Bronchial epithelial cell (primary cell): ENCODE measurements around the gene TRIM3. TPM values are rescaled to one million over a fixed set of nuclear protein-coding genes. Genes with fewer than 3 reads are reported as not detected.

Experiments
- DNase-seq: peaks from one replicate; pipeline ENCODE4 v3.0.0-alpha.2; 2010; ENCODE audit warnings: low read depth
- FAIRE-seq: peaks from 2 replicates; lab custom pipeline; 2011; peaks lifted over from hg19 to GRCh38; lab: Jason Lieb, UNC
- H3K27me3 ChIP-seq: 2 replicates; pipeline ENCODE4 v1.5.1; 2011; ENCODE audit warnings: low read length; ENCODE audit not compliant: control insufficient read depth, insufficient read depth
- H3K36me3 ChIP-seq: 2 replicates; pipeline ENCODE4 v1.5.1; 2011; ENCODE audit warnings: low read length; ENCODE audit not compliant: control insufficient read depth, insufficient read depth
- H3K4me3 ChIP-seq: 2 replicates; pipeline ENCODE4 v1.5.1; 2011; ENCODE audit warnings: mild to moderate bottlenecking, low read depth, low read length, control low read depth
- CTCF ChIP-seq: IDR thresholded peaks from 2 replicates; pipeline ENCODE4 v1.5.1; 2011; ENCODE audit warnings: mild to moderate bottlenecking, moderate library complexity, low read length, control low read depth, inconsistent platforms; ENCODE audit not compliant: insufficient read depth, severe bottlenecking
- total RNA-seq: library from RNA; depleted of rRNA; stranded (reverse); fragments of >200 nt; gene quantifications from 2 replicates; pipeline ENCODE4 v1.2.1, GENCODE V29; 2014

Gene TRIM3
- total RNA-seq, 1 donor from 2014 or later = 7.6 TPM

GRCh38 chr11:6455070-6455469 lies 18.7 kb downstream of the TRIM3 start:
- FAIRE-seq (no peak), DNase-seq (no peak)
- H3K36me3 ChIP-seq = peaks cover 15% of the 10 kb centered on the region
- H3K27me3 ChIP-seq = no peaks in the 10 kb centered on the region
- H3K4me3 ChIP-seq = no peak overlapping the region
- no peak for TF ChIP-seq CTCF

GRCh38 chr11:6453152-6453551 lies 20.6 kb downstream of the TRIM3 start:
- Histone ChIP-seq H3K4me3 (no peak overlapping the region), H3K27me3 (no peaks in the 10 kb centered on the region), H3K36me3 (peaks cover 16% of the 10 kb centered on the region)
- TF ChIP-seq CTCF = no peak
- FAIRE-seq = no peak
- DNase-seq = no peak

GRCh38 chr11:6452219-6452618 lies 21.5 kb downstream of the TRIM3 start:
- H3K36me3 ChIP-seq = peaks cover 16% of the 10 kb centered on the region

GRCh38 chr11:6448574-6448973 lies 25.2 kb downstream of the TRIM3 start:
- Histone ChIP-seq H3K27me3 (no peaks in the 10 kb centered on the region), H3K4me3 (no peak overlapping the region), H3K36me3 (peaks cover 5% of the 10 kb centered on the region)
- no peak for FAIRE-seq
- no peak for DNase-seq
- TF ChIP-seq CTCF = no peak

More at GRCh38 chr11:6452219-6452618, 21.5 kb downstream of the TRIM3 start:
- no peak for FAIRE-seq
- Histone ChIP-seq H3K27me3 (no peaks in the 10 kb centered on the region), H3K4me3 (no peak overlapping the region)
- DNase-seq = no peak
- no peak for TF ChIP-seq CTCF

- FAIRE-seq = no peak
- H3K4me3 ChIP-seq = no peak overlapping the region
These were observed 30.3 kb downstream of the TRIM3 start for GRCh38 chr11:6443269-6444003.

More at GRCh38 chr11:6443269-6444003, 30.3 kb downstream of the TRIM3 start:
- peak; percentile 90 for TF ChIP-seq CTCF
- DNase-seq = peak; percentile 36
- Histone ChIP-seq H3K27me3 (no peaks in the 10 kb centered on the region), H3K36me3 (no peaks in the 10 kb centered on the region)
